LNCAP (cell line): ENCODE results near the gene TSSK6.

Source experiments
- CTCF ChIP-seq: fragments of 450-650 bp; IDR thresholded peaks from 2 replicates; pipeline ENCODE4 v1.5.1; 2017; ENCODE audit warnings: mild to moderate bottlenecking

Gene TSSK6

GRCh38 chr19:19538061-19538784 is 22.9 kb upstream of the TSSK6 start, which contains the start of gene CILP2:
Gene CILP2 (plus strand): TSS chr19:19538265. CDS start chr19:19538350, 85 bp downstream.
- TF ChIP-seq CTCF, result no peak

GRCh38 chr19:19537075-19538048 is 22.0 kb upstream of the TSSK6 start:
- TF ChIP-seq CTCF, result no peak

GRCh38 chr19:19535311-19536191 is 20.2 kb upstream of the TSSK6 start:
- no peak for TF ChIP-seq CTCF

GRCh38 chr19:19534556-19535265 is 19.4 kb upstream of the TSSK6 start:
- TF ChIP-seq CTCF, result no peak

GRCh38 chr19:19533841-19534240 is 18.5 kb upstream of the TSSK6 start:
- no peak for TF ChIP-seq CTCF

- TF ChIP-seq CTCF, result no peak
Measured at GRCh38 chr19:19532806-19533701, 17.7 kb upstream of the TSSK6 start.
